PC-9 (cell line): ENCODE measurements around the gene CRY1. TPM values are rescaled to one million over a fixed set of nuclear protein-coding genes. Genes with fewer than 3 reads are reported as not detected.

Source experiments
- BruUV-seq: library from RNA; stranded (reverse); fragments of 400-500 nt; replicated peaks from 2 replicates; lab custom pipeline; 2021; lab: Mats Ljungman, UMichigan
- CTCF ChIA-PET: fragments of 300-600 bp; sonication (Branson Sonifier 250); formaldehyde crosslinking; loops from one replicate; lab custom pipeline; 2022; ENCODE audit warnings: antibody characterized with exemption; lab: Charles Lee
- POLR2A ChIA-PET: fragments of 300-600 bp; sonication (Branson Sonifier 250); formaldehyde crosslinking; loops from one replicate; lab custom pipeline; 2022; ENCODE audit warnings: antibody characterized with exemption; ENCODE audit not compliant: unreplicated experiment; lab: Charles Lee
- DNase-seq, 2 experiments: peaks; one replicate each; pipeline versions ENCODE4 v3.0.0 to v3.0.0-alpha.2; 2015 to 2022; ENCODE audit warnings: mixed read lengths in 1 of 2
- H2AFZ ChIP-seq: fragments of 200-600 bp; sonication (generic); 2 replicates; pipeline ENCODE4 v1.8.1; 2017; ENCODE audit warnings: antibody characterized with exemption
- H3F3A ChIP-seq: fragments of 200-600 bp; sonication (generic); 2 replicates; pipeline ENCODE4 v1.8.1; 2017; ENCODE audit warnings: antibody characterized with exemption, mild to moderate bottlenecking, low read depth; ENCODE audit not compliant: insufficient read depth
- H3K27ac ChIP-seq: fragments of 200-600 bp; sonication (generic); 2 replicates; pipeline ENCODE4 v1.6.1; 2016; ENCODE audit warnings: mixed run types
- H3K27me3 ChIP-seq: fragments of 200-600 bp; sonication (generic); 2 replicates; pipeline ENCODE4 v1.6.1; 2016; ENCODE audit warnings: low read depth, mixed run types; ENCODE audit not compliant: insufficient read depth
- H3K36me3 ChIP-seq: fragments of 200-600 bp; sonication (generic); 2 replicates; pipeline ENCODE4 v1.6.1; 2016; ENCODE audit warnings: low read depth, mixed run types
- H3K4me1 ChIP-seq: fragments of 200-600 bp; sonication (generic); replicated peaks from 2 replicates; pipeline ENCODE4 v1.6.1; 2016; ENCODE audit warnings: mixed run types; ENCODE audit not compliant: insufficient read depth
- H3K4me2 ChIP-seq: fragments of 200-600 bp; sonication (generic); 2 replicates; pipeline ENCODE4 v1.6.1; 2017; ENCODE audit warnings: mixed run types
- H3K4me3 ChIP-seq: fragments of 200-600 bp; sonication (generic); 2 replicates; pipeline ENCODE4 v1.6.1; 2016; ENCODE audit warnings: mixed run types
- H3K79me2 ChIP-seq: fragments of 200-600 bp; sonication (generic); 2 replicates; pipeline ENCODE4 v1.6.1; 2017; ENCODE audit warnings: low read depth, mixed run types
- H3K9me2 ChIP-seq: fragments of 200-600 bp; sonication (generic); 2 replicates; pipeline ENCODE4 v1.8.1; 2017; ENCODE audit warnings: mild to moderate bottlenecking; ENCODE audit not compliant: insufficient read depth
- H3K9me3 ChIP-seq: fragments of 200-600 bp; sonication (generic); 2 replicates; pipeline ENCODE4 v1.8.1; 2016; ENCODE audit warnings: low read depth; ENCODE audit not compliant: insufficient read depth
- H4K20me1 ChIP-seq: fragments of 200-600 bp; sonication (generic); 2 replicates; pipeline ENCODE4 v1.8.1; 2017; ENCODE audit not compliant: insufficient read depth
- EZH2 ChIP-seq: fragments of 200-600 bp; sonication (generic); IDR thresholded peaks from 2 replicates; pipeline ENCODE4 v1.8.0; 2017; ENCODE audit warnings: antibody characterized with exemption, low read depth
- intact Hi-C: fragments of 100-400 bp; cut with micrococcal nuclease; formaldehyde crosslinking; loops from one replicate; pipeline ENCODE4 v1.10.0; 2022; ENCODE audit not compliant: unreplicated experiment
- total RNA-seq: library from RNA; stranded (reverse); gene quantifications from 2 replicates; pipeline ENCODE4 v1.2.3, GENCODE V29; 2021
- TF ChIP-seq, protein P1 (sequence below): fragments of 200-600 bp; sonication (generic); conservative IDR thresholded peaks from 2 replicates; pipeline ENCODE4 v1.6.1; 2017; ENCODE audit warnings: mixed run types, antibody characterized with exemption, mild to moderate bottlenecking, moderate library complexity

CRY1 gene
- total RNA-seq, 1 experiment from 2014 or later: 18.1 TPM

- Histone ChIP-seq H4K20me1 (no peaks in the 10 kb centered on the region), H3K36me3 (no peaks in the 10 kb centered on the region), H2AFZ (no peak overlapping the region), H3F3A (no peaks in the 10 kb centered on the region), H3K79me2 (no peaks in the 10 kb centered on the region), H3K27me3 (no peaks in the 10 kb centered on the region), H3K4me2 (no peak overlapping the region), H3K4me1 (no peaks in the 10 kb centered on the region), H3K9me3 (no peaks in the 10 kb centered on the region), H3K9me2 (no peaks in the 10 kb centered on the region), H3K27ac (no peak overlapping the region), H3K4me3 (no peak overlapping the region)
- TF ChIP-seq, protein P1, sequence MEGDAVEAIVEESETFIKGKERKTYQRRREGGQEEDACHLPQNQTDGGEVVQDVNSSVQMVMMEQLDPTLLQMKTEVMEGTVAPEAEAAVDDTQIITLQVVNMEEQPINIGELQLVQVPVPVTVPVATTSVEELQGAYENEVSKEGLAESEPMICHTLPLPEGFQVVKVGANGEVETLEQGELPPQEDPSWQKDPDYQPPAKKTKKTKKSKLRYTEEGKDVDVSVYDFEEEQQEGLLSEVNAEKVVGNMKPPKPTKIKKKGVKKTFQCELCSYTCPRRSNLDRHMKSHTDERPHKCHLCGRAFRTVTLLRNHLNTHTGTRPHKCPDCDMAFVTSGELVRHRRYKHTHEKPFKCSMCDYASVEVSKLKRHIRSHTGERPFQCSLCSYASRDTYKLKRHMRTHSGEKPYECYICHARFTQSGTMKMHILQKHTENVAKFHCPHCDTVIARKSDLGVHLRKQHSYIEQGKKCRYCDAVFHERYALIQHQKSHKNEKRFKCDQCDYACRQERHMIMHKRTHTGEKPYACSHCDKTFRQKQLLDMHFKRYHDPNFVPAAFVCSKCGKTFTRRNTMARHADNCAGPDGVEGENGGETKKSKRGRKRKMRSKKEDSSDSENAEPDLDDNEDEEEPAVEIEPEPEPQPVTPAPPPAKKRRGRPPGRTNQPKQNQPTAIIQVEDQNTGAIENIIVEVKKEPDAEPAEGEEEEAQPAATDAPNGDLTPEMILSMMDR: no peak
- no peak for TF ChIP-seq EZH2
- no TSS peak for BruUV-seq
- ChIA-PET POLR2A (no interaction called here), CTCF (no interaction called here)
- no peak for DNase-seq
- intact Hi-C loops: no loop called here
Measured at GRCh38 chr12:107122452-107122958, 29.2 kb upstream of the CRY1 start.

- Histone ChIP-seq H3K36me3 (no peaks in the 10 kb centered on the region), H4K20me1 (no peaks in the 10 kb centered on the region), H3K4me2 (no peak overlapping the region), H3K27ac (no peak overlapping the region), H3K9me2 (no peaks in the 10 kb centered on the region), H3K4me1 (no peaks in the 10 kb centered on the region), H3K9me3 (no peaks in the 10 kb centered on the region), H3K27me3 (no peaks in the 10 kb centered on the region), H3K79me2 (no peaks in the 10 kb centered on the region), H3K4me3 (no peak overlapping the region), H2AFZ (no peak overlapping the region), H3F3A (no peaks in the 10 kb centered on the region)
- no peak for TF ChIP-seq EZH2
- TF ChIP-seq, protein P1: no peak
- no peak for DNase-seq
- no TSS peak for BruUV-seq
- intact Hi-C loops: no loop called here
- POLR2A ChIA-PET: no interaction called here
- CTCF ChIA-PET: no interaction called here
Measured at GRCh38 chr12:107119091-107119490, 25.7 kb upstream of the CRY1 start.

DNA sequence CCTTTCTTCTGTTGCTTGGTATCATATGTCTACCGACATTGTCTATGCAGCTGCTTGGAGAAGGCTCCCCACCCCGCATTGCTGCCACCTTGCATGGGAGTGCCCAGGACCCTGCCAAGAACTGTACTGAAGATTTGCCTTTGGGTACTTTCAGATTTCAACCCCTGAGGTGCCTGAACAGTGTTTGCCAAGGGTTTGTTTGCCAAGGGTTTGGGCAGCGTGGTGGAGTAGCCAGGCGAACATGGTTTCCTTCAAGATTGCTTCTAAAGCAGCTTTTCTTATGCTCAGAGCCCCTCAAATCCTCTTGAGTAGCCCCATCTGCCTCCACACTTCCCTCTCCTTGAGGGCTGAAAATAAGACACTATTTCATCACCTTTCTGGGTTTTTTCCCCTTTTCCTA, 25.3 kb upstream of the CRY1 start:
- Histone ChIP-seq H3F3A (no peaks in the 10 kb centered on the region), H3K36me3 (no peaks in the 10 kb centered on the region), H3K9me3 (no peaks in the 10 kb centered on the region), H3K79me2 (no peaks in the 10 kb centered on the region), H3K4me1 (no peaks in the 10 kb centered on the region), H2AFZ (no peak overlapping the region), H3K9me2 (no peaks in the 10 kb centered on the region), H3K4me2 (no peak overlapping the region), H3K4me3 (no peak overlapping the region), H3K27me3 (no peaks in the 10 kb centered on the region), H3K27ac (no peak overlapping the region), H4K20me1 (no peaks in the 10 kb centered on the region)
- TF ChIP-seq, protein P1: no peak
- no peak for TF ChIP-seq EZH2
- intact Hi-C loops: no loop called here
- DNase-seq: no peak
- no TSS peak for BruUV-seq
- ChIA-PET CTCF (interaction anchor here (0.6 kb wide), 1 partner anchor 104 kb away, joined by 3 read pairs; no protein-coding TSS in a partner anchor), POLR2A (no interaction called here)
